Measurements from ENCODE around the gene RECQL.

RECQL gene, protein sequence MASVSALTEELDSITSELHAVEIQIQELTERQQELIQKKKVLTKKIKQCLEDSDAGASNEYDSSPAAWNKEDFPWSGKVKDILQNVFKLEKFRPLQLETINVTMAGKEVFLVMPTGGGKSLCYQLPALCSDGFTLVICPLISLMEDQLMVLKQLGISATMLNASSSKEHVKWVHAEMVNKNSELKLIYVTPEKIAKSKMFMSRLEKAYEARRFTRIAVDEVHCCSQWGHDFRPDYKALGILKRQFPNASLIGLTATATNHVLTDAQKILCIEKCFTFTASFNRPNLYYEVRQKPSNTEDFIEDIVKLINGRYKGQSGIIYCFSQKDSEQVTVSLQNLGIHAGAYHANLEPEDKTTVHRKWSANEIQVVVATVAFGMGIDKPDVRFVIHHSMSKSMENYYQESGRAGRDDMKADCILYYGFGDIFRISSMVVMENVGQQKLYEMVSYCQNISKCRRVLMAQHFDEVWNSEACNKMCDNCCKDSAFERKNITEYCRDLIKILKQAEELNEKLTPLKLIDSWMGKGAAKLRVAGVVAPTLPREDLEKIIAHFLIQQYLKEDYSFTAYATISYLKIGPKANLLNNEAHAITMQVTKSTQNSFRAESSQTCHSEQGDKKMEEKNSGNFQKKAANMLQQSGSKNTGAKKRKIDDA

DNA sequence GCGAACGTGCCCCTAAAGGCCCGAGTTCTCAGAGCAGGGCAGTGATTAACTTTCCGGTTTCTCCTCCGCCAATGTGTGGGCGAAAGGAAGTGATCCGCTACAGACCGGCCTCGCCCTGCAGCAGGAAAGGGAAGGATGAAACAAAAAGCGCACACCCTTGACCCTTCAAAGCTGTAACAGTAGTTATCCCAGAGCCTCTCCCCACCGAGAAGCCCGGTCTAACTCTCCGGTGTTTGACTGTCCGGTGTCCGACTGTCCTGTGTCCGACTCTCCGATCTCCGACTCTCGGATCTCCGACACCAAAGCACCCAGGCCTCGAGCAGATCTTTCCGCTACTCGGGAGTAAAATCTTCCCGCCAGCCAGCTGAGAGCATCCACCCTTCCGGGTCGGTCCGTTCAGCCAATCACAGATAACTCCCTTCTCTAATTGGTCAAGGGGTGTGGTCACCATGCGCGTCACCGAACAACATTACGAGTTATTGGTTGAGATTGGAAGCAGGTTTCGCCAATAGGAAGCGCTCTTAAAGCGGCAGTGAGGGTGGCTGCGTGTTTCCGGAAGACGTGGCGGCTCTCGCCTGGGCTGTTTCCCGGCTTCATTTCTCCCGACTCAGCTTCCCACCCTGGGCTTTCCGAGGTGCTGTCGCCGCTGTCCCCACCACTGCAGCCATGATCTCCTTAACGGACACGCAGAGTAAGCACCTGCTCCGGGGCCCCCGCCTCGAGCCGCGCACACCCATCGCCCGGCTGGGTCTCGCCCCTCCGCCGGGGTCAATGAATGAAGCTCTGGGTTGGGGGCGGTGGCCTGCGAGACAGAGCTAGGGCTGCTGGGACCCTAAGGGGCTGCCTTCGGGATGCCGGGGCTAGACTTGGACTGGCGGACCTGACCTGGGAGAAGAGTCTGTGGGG, at the start of gene RECQL, which contains the start of gene GOLT1B:
RECQL (minus strand) TSS at position 378 of the 906 bp plus-strand sequence. CDS start 2,065 bp downstream, outside the sequence.
GOLT1B (plus strand) TSS at position 532 of the 906 bp plus-strand sequence; CDS start at position 667, 135 bp downstream.
- peak; percentile 85 for DNase-seq (ENCODE audit: low read depth, low spot score)

DNA sequence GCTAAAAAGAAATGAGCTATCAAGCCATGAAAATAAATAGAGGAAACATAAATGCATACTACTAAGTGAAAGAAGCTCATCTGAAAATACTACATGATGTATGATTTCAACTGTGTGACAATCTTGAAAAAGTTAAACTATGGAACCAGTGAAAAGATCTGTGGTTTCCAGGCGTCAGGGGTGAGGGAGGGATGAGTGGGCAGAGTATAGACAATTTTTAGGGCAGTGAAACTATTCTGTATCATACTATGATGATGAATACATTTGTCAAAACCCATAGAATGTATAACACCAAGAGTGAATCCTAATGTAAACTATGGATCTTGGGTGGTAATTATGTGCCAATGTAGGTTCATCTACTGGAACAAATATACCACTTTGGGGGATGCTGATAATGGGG, 46.0 kb upstream of the RECQL start:
- no peak for DNase-seq (ENCODE audit: low read depth, low spot score)

DNA sequence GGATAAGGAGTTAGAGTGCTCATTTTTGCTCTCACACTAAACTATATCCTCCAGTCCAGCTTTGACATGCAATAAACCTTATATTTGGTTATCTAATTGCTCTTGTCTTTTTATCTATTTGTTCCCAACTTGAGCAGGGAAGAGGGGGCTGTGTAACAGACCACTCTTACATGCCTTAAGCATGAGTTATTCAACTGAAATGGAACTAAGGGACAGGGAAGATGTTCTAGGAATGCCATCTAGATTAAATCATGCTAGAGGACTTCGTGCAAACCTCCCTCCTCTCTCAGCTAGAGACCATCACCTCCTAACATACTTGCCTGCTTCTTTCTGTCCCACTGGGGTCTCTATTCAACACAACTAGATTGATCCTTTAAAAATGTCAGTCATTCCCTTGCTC, 45.3 kb upstream of the RECQL start:
- DNase-seq (ENCODE audit: low read depth, low spot score): no peak

DNA sequence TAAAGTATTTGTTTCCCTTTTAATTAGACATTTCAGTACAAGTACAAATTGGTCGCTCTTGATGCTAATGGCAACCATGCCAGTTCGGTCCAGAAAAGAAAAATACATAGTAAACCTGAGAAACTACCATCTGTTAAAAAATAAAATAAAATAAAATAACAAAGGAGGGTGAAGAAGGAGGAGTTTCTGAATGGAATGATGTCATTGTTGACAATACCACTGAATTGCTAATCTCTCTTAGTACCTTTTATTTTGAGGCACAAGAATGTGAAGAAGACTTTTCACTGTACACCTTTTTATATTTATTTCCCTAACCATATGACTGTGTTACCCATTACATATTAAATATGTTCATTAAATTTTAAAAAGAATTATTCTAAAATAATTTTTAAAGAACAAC, 44.1 kb upstream of the RECQL start:
- DNase-seq (ENCODE audit: low read depth, low spot score): no peak

DNA sequence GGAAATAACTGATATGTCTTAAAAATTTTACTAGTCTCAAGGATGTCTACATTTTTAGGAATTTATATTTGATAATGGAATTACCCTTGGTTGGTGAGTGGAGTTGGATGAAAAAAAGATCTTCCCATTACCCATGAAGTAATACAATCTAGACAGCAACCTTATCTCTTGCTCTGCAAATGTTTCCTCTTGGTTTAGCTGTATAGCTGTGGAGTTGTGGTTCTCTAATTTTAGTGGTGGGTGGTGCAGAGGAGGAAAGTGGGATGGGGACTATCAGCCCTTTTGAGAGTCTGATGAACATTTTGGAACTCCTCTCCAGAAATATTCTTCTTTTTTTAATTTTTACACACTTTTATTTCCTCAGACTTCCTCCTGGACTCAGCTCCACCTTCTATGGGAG, 41.7 kb upstream of the RECQL start:
- no peak for DNase-seq (ENCODE audit: low read depth, low spot score)

DNA sequence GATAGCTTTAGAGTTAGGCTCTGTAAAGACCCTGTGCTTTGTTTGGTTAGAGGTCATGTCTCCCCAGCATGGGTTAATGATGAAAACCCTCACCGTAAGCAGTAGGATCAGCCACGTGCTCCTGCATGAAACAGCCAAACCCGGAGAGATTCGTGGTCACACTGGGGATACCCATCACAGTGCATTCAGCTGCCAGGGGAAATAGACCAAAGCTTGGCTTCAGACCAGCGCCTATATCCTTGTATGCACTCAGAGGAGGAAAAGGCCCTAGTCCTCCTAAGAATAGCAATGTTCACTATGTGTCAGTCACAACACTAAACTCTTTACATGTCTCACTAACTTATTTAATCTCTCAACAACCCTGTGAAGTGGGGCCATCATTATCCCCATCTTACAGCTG, 41.0 kb upstream of the RECQL start:
- no peak for DNase-seq (ENCODE audit: low read depth, low spot score)

DNA sequence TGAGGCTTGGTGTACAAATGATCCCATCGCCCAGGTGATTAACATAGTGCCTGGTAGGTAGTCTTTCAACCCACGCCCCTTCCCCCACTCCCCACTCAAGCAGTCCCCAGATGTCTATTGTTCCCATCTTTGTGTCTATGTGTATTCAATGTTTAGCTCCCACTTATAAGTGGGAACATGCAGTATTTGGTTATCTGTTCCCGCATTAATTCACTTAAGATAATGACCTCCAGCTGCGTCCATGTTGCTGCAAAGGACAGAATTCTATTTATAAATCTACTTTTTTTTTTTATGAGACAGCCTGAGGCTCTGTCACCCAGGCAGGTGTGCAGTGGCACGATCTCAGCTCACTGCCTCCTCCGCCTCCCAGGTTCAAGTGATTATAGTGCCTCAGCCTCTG, 40.3 kb upstream of the RECQL start:
- DNase-seq (ENCODE audit: low read depth, low spot score): no peak

DNA sequence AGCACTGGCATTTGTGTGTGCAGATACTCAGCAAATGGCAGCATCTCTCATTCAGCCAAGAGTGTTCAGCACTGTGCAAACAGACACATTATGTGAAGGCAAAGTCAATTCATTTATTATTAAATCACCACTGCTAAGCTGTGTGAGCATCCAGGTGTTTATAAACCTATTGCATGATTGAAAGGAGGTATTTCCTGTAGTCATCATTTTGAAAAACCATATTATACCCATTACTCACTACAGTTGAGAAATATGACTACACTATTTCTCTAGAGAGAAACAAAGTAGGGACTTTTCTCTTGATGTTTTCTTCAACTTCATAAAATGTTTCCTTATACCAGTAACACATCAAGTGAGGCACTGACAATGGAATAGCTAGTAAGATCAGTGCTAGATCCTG, 38.4 kb upstream of the RECQL start:
- DNase-seq (ENCODE audit: low read depth, low spot score): no peak

DNA sequence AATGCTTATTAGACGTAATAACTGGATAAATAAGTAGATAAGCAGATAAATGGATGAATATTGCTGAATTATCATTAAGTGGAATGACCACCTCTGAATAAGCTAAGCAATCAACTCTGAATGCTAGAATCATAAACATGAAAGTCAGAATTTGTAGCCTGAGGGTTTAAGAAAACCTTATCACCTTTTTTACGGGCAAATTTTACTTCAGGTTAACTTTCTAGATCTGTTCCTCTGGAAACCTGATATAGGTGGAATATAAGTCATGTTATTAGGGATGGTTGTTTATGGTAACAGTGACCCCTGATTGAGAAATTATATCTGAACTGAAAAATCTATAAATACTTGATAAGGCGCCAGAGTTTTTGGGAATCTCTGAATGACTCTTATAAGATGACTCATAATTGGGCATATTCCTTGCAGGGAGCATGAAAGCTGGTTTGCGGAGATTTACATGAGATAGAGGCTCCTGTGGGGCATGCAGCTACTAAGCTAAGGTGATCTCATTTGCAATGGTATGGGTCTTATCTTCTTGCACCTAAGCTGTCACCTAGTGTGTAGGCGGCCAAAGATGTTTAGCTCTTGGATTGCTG, 36.7 kb upstream of the RECQL start:
- DNase-seq (ENCODE audit: low read depth, low spot score): no peak

DNA sequence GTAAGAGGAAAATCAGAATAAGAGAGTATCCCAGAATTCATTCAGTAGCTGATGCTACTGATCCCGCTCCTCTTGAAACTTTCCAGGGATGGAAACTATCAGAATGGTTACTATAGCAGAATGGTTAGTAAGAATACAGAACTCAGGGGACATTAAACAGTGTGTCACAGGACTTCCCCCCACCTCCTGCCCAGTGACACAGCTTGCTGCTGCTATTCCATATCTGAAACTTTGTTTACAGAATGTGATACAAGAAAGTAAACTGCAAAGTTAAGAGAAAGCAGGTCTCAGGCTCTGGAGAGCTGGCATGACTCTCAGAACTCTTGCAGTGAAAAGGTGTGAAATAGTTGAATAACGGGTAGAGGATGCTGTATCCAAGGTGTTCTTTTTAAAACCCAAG, 28.0 kb upstream of the RECQL start:
- DNase-seq (ENCODE audit: low read depth, low spot score): no peak

DNA sequence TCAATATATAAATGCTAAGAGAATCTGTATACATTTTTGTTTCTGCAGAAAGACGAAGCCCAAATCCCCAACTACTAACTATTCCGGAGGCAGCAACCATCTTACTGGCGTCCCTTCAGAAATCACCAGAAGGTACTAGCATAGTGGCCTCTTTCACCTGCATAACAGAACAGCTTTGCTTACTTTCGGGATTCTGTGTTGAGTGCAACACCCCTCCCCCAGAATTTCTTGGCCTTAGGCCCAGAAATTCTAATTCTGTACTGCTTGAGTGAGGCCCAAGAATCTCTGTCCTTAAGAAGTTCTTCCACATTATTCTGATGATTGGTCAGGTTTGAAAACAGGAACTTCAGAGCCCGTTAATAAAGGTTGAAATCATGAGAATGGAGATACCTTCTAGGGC, 27.5 kb upstream of the RECQL start:
- no peak for DNase-seq (ENCODE audit: low read depth, low spot score)

DNA sequence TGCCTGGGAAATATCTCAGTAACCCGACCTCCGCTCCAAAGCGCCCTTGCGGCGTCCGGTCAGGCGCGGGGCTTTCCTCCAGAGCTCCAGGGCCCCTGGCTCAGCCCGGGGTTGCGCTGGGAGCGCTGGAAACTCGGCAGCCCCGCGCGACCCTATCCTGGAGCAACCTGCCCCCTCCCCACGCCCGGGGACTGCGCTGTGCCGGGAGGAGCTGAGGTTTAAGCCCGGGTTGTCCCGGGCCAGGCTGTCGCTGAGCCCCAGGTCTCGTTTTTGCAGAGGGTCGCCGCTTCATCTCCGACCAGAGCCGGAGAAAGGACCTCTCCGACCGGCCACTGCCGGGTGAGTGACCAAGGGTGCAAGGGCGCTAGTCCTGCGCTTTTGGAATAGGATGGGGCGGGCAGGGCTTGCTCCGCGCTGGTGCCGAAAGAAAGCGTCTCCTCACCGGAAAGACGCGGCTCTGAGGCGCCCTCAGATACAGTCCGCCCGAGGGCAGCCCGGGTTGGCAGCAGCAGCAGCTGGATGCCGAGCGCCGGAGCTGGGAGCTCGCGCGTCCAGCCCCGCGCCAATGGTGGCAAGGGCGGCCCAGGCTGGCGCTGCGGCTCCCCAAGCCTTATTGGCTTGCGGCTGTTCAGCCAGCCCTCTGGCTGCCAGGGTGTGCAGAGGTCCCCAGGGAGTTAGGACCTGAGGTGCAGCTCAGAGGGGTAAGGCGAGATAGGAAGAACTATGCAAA, 26.2 kb upstream of the RECQL start:
- DNase-seq (ENCODE audit: low read depth, low spot score): peak; percentile 20

DNA sequence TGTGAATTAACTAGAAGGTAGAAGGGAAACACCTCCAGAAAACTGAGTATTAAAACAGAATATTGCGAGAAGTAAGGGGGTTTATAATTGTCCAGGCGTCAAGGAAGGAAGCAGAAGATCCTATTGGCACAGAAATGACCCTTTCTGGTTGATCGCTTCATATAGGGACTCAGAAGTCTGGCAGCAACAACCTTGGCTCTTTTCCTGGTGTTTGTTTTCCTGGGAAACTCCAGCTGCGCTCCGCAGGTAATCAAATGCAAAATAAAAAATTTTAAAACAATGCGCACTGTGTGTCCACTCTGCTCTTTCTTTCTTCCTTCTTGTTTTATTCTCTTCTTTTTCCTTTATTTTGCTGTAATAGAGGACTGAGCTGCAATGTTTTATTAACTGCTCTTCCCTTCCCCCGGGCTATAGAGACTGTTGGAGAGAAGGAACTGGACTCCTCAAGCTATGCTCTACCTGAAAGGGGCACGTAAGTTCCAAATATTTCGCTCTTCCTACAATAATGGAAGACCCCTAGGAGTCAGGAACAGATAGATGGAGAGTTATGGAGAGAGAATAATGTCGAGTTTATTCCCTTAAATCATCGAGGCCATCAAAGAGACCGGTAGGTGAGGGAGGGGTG, 25.4 kb upstream of the RECQL start:
- no peak for DNase-seq (ENCODE audit: low read depth, low spot score)

DNA sequence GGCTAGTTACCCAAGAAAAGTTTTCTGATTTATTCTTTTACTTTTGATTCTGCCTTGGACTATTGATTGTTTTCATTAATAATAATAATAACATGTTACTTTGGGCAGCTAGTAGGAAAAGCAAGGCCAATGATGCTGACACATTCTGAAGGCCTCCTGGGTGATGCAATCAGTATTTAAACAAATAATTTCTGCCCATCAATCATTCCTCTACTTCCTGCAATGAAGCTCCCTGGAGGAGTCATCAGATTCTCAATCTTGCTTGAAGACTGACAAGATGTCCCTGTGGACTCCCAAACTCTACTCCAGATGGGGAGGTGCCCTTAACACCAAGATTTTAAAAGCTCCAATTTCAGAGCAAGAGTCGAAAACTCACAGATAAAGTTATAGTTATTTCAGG, 24.6 kb upstream of the RECQL start, which contains the start of gene SPX:
SPX (plus strand) TSS at position 244 of the 400 bp plus-strand sequence. CDS start 177 bp downstream, outside the sequence.
- DNase-seq (ENCODE audit: low read depth, low spot score): no peak

DNA sequence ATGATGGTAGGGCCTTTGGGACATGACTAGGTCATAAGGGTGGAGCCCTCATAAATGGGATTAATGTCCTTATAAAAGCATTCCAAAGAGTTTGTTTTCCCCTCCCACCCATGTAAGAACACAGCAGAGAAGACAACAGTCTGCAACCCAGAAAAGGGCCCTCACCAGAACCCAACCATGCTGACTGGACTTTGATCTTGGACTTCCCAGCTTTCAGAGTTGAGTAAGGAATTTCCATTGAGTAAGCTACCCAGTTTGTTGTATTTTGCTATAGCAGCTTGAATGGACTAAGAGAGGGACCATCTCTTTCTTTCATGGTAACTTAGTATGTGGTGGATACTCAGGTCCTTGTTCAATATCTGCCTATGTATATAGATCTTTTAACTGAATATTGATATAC, 21.7 kb upstream of the RECQL start:
- DNase-seq (ENCODE audit: low read depth, low spot score): no peak

DNA sequence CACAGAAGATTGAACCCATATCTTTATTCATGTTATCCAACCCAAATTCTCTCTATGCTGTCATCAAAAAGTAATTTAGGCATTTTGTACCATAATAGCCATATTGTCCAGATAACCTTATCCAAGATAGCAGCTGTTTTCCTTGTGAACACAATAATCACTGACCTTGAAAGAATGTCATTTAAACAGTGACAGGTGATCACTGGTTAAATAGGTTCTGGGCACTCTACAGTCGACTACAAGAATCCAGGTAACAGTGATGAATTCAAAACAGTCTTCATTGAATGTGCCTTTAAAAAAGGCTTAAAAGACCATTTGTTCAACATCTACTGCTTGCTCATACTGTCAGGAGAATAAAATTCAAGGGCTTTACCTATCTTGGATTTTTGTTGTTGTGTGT, 20.1 kb upstream of the RECQL start:
- no peak for DNase-seq (ENCODE audit: low read depth, low spot score)

DNA sequence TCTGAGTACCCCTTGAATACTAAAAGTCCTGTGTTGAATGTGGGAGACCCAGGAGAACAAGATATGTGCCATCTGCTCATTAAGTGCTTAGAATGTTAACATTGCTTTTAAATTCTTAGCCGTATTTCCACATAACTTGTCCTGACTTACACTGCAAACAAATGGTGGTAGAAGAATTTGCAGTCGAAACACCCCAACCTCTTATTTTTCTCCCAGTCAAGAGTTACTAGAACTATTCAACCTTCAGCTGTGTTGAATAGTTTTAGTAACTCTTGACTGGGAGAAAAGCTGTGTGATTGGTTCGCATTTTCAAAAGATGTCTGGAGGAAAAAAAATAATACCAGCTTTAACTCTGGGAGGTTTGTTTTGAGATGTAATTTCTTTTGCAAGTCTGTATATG, 17.0 kb upstream of the RECQL start:
- no peak for DNase-seq (ENCODE audit: low read depth, low spot score)

DNA sequence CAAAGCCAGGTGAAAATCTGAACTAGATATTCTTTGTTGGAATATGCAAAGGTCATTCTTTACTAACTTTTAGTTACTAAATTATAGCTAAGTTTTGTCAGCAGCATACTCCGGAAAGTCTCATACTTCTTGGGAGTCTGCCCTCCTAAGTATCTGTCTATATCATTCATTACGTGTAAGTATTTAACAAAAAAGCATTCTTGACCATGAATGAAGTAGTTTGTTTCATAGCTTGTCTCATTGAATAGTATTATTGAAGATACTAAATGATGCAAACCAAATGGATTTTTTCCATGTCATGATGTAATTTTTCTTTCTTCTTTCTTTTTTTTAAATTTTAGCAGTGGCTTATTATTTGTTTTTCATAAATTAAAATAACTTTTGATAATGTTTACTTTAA, 14.8 kb upstream of the RECQL start:
- no peak for DNase-seq (ENCODE audit: low read depth, low spot score)

DNA sequence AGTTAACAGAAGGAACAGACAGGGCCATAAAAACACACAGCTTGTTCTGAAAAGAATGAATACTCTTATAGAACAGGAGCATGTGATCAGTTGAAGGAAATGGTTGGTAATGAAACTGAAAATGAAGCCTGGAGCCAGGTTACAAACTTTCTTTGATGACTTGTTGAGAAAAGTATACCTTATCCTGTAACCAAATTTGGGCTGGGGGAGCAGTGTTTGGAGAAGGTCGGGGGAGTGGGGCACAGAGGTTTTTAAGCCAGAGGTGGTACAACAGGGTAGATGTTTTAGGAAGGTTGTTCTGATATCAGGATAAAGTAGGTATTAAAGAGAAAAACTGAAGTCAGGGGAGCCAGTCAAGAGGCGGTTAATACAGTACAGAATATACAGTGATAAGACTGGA, 8.3 kb upstream of the RECQL start:
- DNase-seq (ENCODE audit: low read depth, low spot score): no peak

DNA sequence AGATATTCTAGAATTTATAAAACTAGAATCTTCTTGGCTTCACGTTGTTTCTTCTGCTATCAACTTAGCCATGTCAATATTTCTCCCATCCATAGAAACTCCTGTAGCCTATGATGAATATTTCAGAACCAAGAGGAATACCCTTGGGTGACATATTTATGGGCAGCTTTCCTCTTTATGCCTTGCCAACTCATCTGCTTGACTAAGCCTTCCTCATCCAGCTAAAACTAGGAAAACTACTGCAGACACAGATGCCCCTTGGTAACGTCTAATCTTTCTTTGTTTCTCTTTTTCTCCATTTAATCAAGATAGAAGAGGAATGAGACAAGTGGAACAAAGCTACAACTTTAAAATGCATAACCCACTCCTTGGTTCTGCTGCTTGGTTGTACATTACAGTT, 6.4 kb upstream of the RECQL start:
- no peak for DNase-seq (ENCODE audit: low read depth, low spot score)

DNA sequence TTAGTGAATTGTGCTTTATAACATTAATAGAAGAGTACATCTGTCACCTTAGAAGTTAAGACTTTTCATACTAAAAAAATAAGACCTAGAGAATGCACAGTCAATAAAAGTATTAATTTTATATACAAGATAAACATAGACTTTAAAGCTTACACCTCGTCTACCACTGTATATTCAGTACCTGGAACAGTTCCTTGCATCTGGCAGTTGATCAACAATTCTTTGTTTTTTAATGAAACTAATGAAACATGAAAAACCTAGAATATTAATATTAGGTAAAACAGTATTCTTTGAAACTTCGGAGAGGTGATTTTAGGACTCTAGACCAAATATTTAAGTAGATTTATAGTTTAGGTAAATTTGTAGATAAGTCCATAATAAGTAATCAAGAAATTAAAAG, 4.5 kb upstream of the RECQL start:
- DNase-seq (ENCODE audit: low read depth, low spot score): no peak

Data from activated CD4-positive, CD25-positive, alpha-beta regulatory T cell treated with anti-CD3 and anti-CD28 coated beads, Interleukin-2, amount 50 U/mL, for 16 hours (primary cell).